B cell (primary cell): ENCODE results near the gene NELFA. TPM values are rescaled to one million over a fixed set of nuclear protein-coding genes. Genes with fewer than 3 reads are reported as not detected.

Experiments
- ATAC-seq: fragments of 200-7000 bp; cut with Tn5 transposase; one replicate; pipeline ENCODE4 v1.10.0; 2021; ENCODE audit warnings: low read depth, mild to moderate bottlenecking, moderate number of reproducible peaks, moderate library complexity
- CTCF ChIA-PET: fragments of 350-600 bp; sonication (Branson Sonifier 250); formaldehyde crosslinking; loops from one replicate; lab custom pipeline; 2021; ENCODE audit warnings: antibody characterized with exemption, inconsistent platforms; lab: Charles Lee
- POLR2A ChIA-PET: fragments of 350-600 bp; sonication (Branson Sonifier 250); formaldehyde crosslinking; loops from one replicate; lab custom pipeline; 2021; ENCODE audit warnings: antibody characterized with exemption; lab: Charles Lee
- DNase-seq: peaks from one replicate; pipeline ENCODE4 v3.0.0; 2013
- H2AFZ ChIP-seq: 2 replicates; pipeline ENCODE4 v1.6.1; 2012; ENCODE audit warnings: mild to moderate bottlenecking, low read depth, low read length; ENCODE audit not compliant: insufficient read depth, poor library complexity, severe bottlenecking
- H3K27ac ChIP-seq, 2 donors: 1 replicate in 1 of 2; 2 replicates in 1 of 2; pipeline ENCODE4 v1.5.1; 2012 to 2013; ENCODE audit warnings: low read length in 2 of 2, mild to moderate bottlenecking in 2 of 2, moderate library complexity in 1 of 2
- H3K27me3 ChIP-seq, 4 experiments: fragments of 200-600 bp in 1 of 4; sonication (generic) in 1 of 4; replicated peaks in 1 of 4; 1 replicate in 2 of 4; 2 replicates in 2 of 4; pipeline versions ENCODE4 v1.6.1 to v1.7.0; 2013 to 2016; ENCODE audit warnings: low read length in 3 of 4, mild to moderate bottlenecking in 2 of 4, mixed read lengths in 1 of 4, moderate library complexity in 1 of 4; ENCODE audit not compliant: insufficient read depth in 4 of 4, control insufficient read depth in 3 of 4; ENCODE audit errors: control extremely low read depth in 1 of 4
- H3K36me3 ChIP-seq, 2 experiments: replicated peaks in 1 of 2; 1 replicate in 1 of 2; 2 replicates in 1 of 2; pipeline versions ENCODE4 v1.6.1 to v1.7.1; 2013; ENCODE audit warnings: low read length in 1 of 2; ENCODE audit not compliant: insufficient read depth in 2 of 2, control insufficient read depth in 1 of 2; ENCODE audit errors: control extremely low read depth in 1 of 2, extremely low read depth in 1 of 2
- H3K4me1 ChIP-seq, 2 donors: fragments of 200-600 bp in 1 of 2; sonication (generic) in 1 of 2; 1 replicate in 1 of 2; 2 replicates in 1 of 2; pipeline versions ENCODE4 v1.5.1 to v1.6.1; 2013 to 2017; ENCODE audit warnings: low read length in 2 of 2; ENCODE audit not compliant: control insufficient read depth in 2 of 2, insufficient read depth in 2 of 2
- H3K4me2 ChIP-seq: replicated peaks from 2 replicates; pipeline ENCODE3; 2012; ENCODE audit warnings: mild to moderate bottlenecking, low read depth, low read length; ENCODE audit not compliant: poor library complexity, severe bottlenecking
- H3K4me3 ChIP-seq, 5 experiments: fragments of 200-600 bp in 1 of 5; sonication (generic) in 1 of 5; 1 replicate in 3 of 5; 2 replicates in 2 of 5; pipeline versions ENCODE4 v1.5.1 to v1.7.0; 2011 to 2016; ENCODE audit warnings: low read length in 4 of 5, mild to moderate bottlenecking in 4 of 5, low read depth in 2 of 5, control low read depth in 1 of 5, moderate library complexity in 1 of 5; ENCODE audit not compliant: insufficient read depth in 1 of 5; ENCODE audit errors: control extremely low read depth in 1 of 5, extremely low read depth in 1 of 5
- H3K79me2 ChIP-seq: fragments of 200-600 bp; sonication (generic); one replicate; pipeline ENCODE4 v1.6.0; 2016; ENCODE audit warnings: low read length; ENCODE audit not compliant: control insufficient read depth, insufficient read depth
- H3K9ac ChIP-seq: fragments of 200-600 bp; sonication (generic); 2 replicates; pipeline ENCODE4 v1.6.1; 2017; ENCODE audit warnings: mild to moderate bottlenecking, low read length, moderate library complexity
- H3K9me3 ChIP-seq, 3 donors: one replicate each; pipeline versions ENCODE4 v1.6.1 to v1.7.1; 2013; ENCODE audit warnings: low read length in 2 of 3; ENCODE audit not compliant: control insufficient read depth in 2 of 3, insufficient read depth in 1 of 3; ENCODE audit errors: control extremely low read depth in 1 of 3
- H4K20me1 ChIP-seq: 2 replicates; pipeline ENCODE4 v1.6.0; 2012; ENCODE audit warnings: mild to moderate bottlenecking, low read length; ENCODE audit not compliant: insufficient read depth, control insufficient read depth, poor library complexity, severe bottlenecking
- H3K27ac Mint-ChIP-seq: one replicate; pipeline ENCODE4 v1.8.0; 2021; ENCODE audit warnings: mixed read lengths
- H3K27me3 Mint-ChIP-seq: one replicate; pipeline ENCODE4 v1.8.0; 2021; ENCODE audit warnings: mixed read lengths
- H3K4me1 Mint-ChIP-seq: one replicate; pipeline ENCODE4 v1.8.0; 2021; ENCODE audit warnings: mixed read lengths
- H3K4me3 Mint-ChIP-seq: one replicate; pipeline ENCODE4 v1.8.0; 2021; ENCODE audit warnings: mixed read lengths
- H3K9me3 Mint-ChIP-seq: one replicate; pipeline ENCODE4 v1.8.0; 2022; ENCODE audit warnings: mixed read lengths; ENCODE audit not compliant: insufficient read depth
- CTCF ChIP-seq: fragments of 200-600 bp; IDR thresholded peaks from one replicate; pipeline ENCODE4 v1.8.0; 2022; ENCODE audit warnings: antibody characterized with exemption, mild to moderate bottlenecking
- EZH2 ChIP-seq: IDR thresholded peaks from 2 replicates; pipeline ENCODE4 v1.6.1; 2012; ENCODE audit warnings: borderline replicate concordance, low read depth, mild to moderate bottlenecking, moderate library complexity, low read length; ENCODE audit not compliant: insufficient read depth, poor library complexity, severe bottlenecking
- WGBS: methylation state at CpG from one replicate; pipeline ENCODE4 v1.1.5; 2013; ENCODE audit warnings: missing lambda C conversion rate; ENCODE audit not compliant: insufficient coverage; 5-methylcytosine and 5-hydroxymethylcytosine counted together
- intact Hi-C: fragments of 100-400 bp; cut with micrococcal nuclease; formaldehyde crosslinking; loops from one replicate; pipeline ENCODE4 v1.10.0; 2022
- polyA plus RNA-seq: library from polyadenylated mRNA; depleted of rRNA; stranded (reverse); fragments of >200 nt; gene quantifications from 2 replicates; pipeline ENCODE4 v1.2.3, GENCODE V29; 2012
- total RNA-seq, 2 donors: library from RNA; stranded (reverse); fragments of 120-200 nt in 1 of 2; gene quantifications; 1 replicate in 1 of 2; 2 replicates in 1 of 2; pipeline versions ENCODE4 v1.2.3 to v1.2.4, GENCODE V29; 2013 to 2022

Gene NELFA
- total and polyA plus RNA-seq, 2 donors (not counting 1 experiment from before 2014, with no cell fraction given): 42.8 to 60.7 TPM

GRCh38 chr4:1984406-1985191, 24.2 kb downstream of the NELFA start:
- intact Hi-C loops: no loop called here
- no peak overlapping the region for H3K4me3 Mint-ChIP-seq
- 86% methylated on average over 26 of the region's 27 CpGs for WGBS
- no peaks in the 10 kb centered on the region for H3K9me3 Mint-ChIP-seq
- H3K27ac Mint-ChIP-seq: no peak overlapping the region
- ATAC-seq: no peak
- CTCF ChIA-PET: no interaction called here
- no peak for DNase-seq
- no peaks in the 10 kb centered on the region for H3K27me3 Mint-ChIP-seq
- no peak overlapping the region for H3K27ac ChIP-seq
- peaks cover 3 to 92% of the 10 kb centered on the region in 2 experiments for H3K36me3 ChIP-seq
- H3K4me1 Mint-ChIP-seq: no peaks in the 10 kb centered on the region
- H3K4me3 ChIP-seq: no peak overlapping the region
- H3K27me3 ChIP-seq: no peaks in the 10 kb centered on the region
- H3K4me2 ChIP-seq: no peak overlapping the region
- POLR2A ChIA-PET: no interaction called here
- H4K20me1 ChIP-seq: peaks cover 20% of the 10 kb centered on the region
- H3K9me3 ChIP-seq: no peaks in the 10 kb centered on the region
- TF ChIP-seq CTCF (no peak), EZH2 (no peak)
- H3K79me2 ChIP-seq: peaks cover 4% of the 10 kb centered on the region
- no peaks in the 10 kb centered on the region for H3K4me1 ChIP-seq
- H3K9ac ChIP-seq: no peak overlapping the region
- no peak overlapping the region for H2AFZ ChIP-seq

GRCh38 chr4:1983846-1984405, 24.8 kb downstream of the NELFA start:
- H3K4me3 Mint-ChIP-seq: no peak overlapping the region
- ATAC-seq: no peak
- CTCF ChIA-PET: no interaction called here

More at GRCh38 chr4:1983846-1984405, 24.8 kb downstream of the NELFA start:
- WGBS: 97% methylated on average over 21 of the region's 21 CpGs
- Histone ChIP-seq H3K4me3 (no peak overlapping the region), H3K9me3 (no peaks in the 10 kb centered on the region), H3K79me2 (no peaks in the 10 kb centered on the region), H2AFZ (no peak overlapping the region), H3K9ac (no peak overlapping the region), H3K36me3 (peaks cover 3 to 85% of the 10 kb centered on the region in 2 experiments), H4K20me1 (peaks cover 17% of the 10 kb centered on the region), H3K4me1 (no peaks in the 10 kb centered on the region), H3K27ac (no peak overlapping the region), H3K4me2 (no peak overlapping the region), H3K27me3 (no peaks in the 10 kb centered on the region)
- POLR2A ChIA-PET: no interaction called here
- H3K27me3 Mint-ChIP-seq: no peaks in the 10 kb centered on the region
- DNase-seq: no peak
- no peak overlapping the region for H3K27ac Mint-ChIP-seq
- TF ChIP-seq CTCF (no peak), EZH2 (no peak)
- no peaks in the 10 kb centered on the region for H3K4me1 Mint-ChIP-seq
- H3K9me3 Mint-ChIP-seq: no peaks in the 10 kb centered on the region
- intact Hi-C loops: no loop called here
